Ovary (tissue), 9 donors: ENCODE measurements around the gene TRIM33. TPM values are rescaled to one million over a fixed set of nuclear protein-coding genes. Genes with fewer than 3 reads are reported as not detected.

Source experiments
- DNase-seq, 5 donors: peaks; one replicate each; pipeline ENCODE4 v3.0.0-alpha.2; 2019 to 2020
- H3K27ac ChIP-seq, 2 donors: fragments of 200-600 bp; one replicate each; pipeline versions ENCODE4 v1.5.1 to v1.8.0; 2019 to 2022
- H3K27me3 ChIP-seq: fragments of 200-600 bp; one replicate; pipeline ENCODE4 v1.8.0; 2022
- H3K36me3 ChIP-seq: fragments of 200-600 bp; sonication (generic); one replicate; pipeline ENCODE4 v1.5.1; 2019
- H3K4me1 ChIP-seq: one replicate; pipeline ENCODE4 v1.8.1; 2013; ENCODE audit warnings: mild to moderate bottlenecking, moderate library complexity; ENCODE audit not compliant: insufficient read depth
- H3K4me3 ChIP-seq: fragments of 200-600 bp; sonication (generic); one replicate; pipeline ENCODE4 v1.5.1; 2017
- H3K9me3 ChIP-seq, 2 donors: fragments of 200-600 bp in 1 of 2; sonication (generic) in 1 of 2; one replicate each; pipeline versions ENCODE4 v1.5.1 to v1.8.1; 2013 to 2019; ENCODE audit warnings: mild to moderate bottlenecking in 1 of 2, moderate library complexity in 1 of 2
- CTCF ChIP-seq, 3 donors: fragments of 450-650 bp in 2 of 3; fragments of 200-600 bp in 1 of 3; IDR thresholded peaks; one replicate each; pipeline versions ENCODE4 v1.5.1 to v1.8.0; 2016 to 2022; ENCODE audit warnings: antibody characterized with exemption in 3 of 3, mild to moderate bottlenecking in 1 of 3
- EP300 ChIP-seq: sonication (generic); formaldehyde crosslinking; IDR thresholded peaks from one replicate; pipeline ENCODE4 v1.6.1; 2017; ENCODE audit warnings: antibody characterized with exemption
- POLR2A ChIP-seq: fragments of 450-650 bp; IDR thresholded peaks from one replicate; pipeline ENCODE4 v1.6.1; 2017; ENCODE audit warnings: antibody characterized with exemption, mild to moderate bottlenecking, moderate library complexity
- WGBS, 3 donors: extraction: QIAGEN DNeasy Blood & Tissue Kit in 1 of 3; methylation state at CpG; one replicate each; pipeline versions ENCODE4 v1.1.5 to v1.1.7; 2013 to 2017; 5-methylcytosine and 5-hydroxymethylcytosine counted together
- intact Hi-C, 4 donors: fragments of 100-400 bp; cut with DNase I; formaldehyde crosslinking; loops; one replicate each; pipeline versions ENCODE4 v1.11.0 to v1.15.1; 2022 to 2023
- polyA plus RNA-seq, 2 donors: library from polyadenylated mRNA; stranded (reverse); fragments of 200-250 nt in 1 of 2; fragments of 350-450 nt in 1 of 2; fragmentation: Illumina TruSeq in 1 of 2; extraction: RNeasy Lipid Tissue Mini Kit (QIAGEN cat#74804) in 1 of 2; gene quantifications; one replicate each; pipeline ENCODE4 v1.2.3, GENCODE V29; 2013 to 2014
- total RNA-seq, 7 donors: library from RNA; depleted of rRNA in 2 of 7; stranded (reverse); fragments of >200 nt in 2 of 7; fragmentation: NEBNext Ultra II Directional in 3 of 7; extraction: Animal tissue kit (Norgen Biotek cat#: 25700) in 3 of 7; gene quantifications; one replicate each; pipeline versions ENCODE4 v1.1.0 to v1.2.4, GENCODE V29; 2016 to 2023
- donor health status: DM: no; HTN: no; CAD: no; lungs with moderate emphysema.
- donor health status: DM: no; HTN: no; CAD: no.
- donor health status: Bipolar disorder and iron deficiency.
- donor health status: DM: yes; HTN: yes; CAD: no.
- donor health status: DM: no; HTN: no; CAD: no.
- donor health status: DM: yes; HTN: yes; CAD: no.

Gene TRIM33
- total and polyA plus RNA-seq, 9 donors: 11.1 to 49.6 (median 38.3) TPM

- Histone ChIP-seq H3K36me3 (no peaks in the 10 kb centered on the region), H3K9me3 (no peaks in the 10 kb centered on the region), H3K27me3 (no peaks in the 10 kb centered on the region), H3K4me3 (no peak overlapping the region), H3K4me1 (peaks cover 9% of the 10 kb centered on the region), H3K27ac (no peak overlapping the region)
- TF ChIP-seq CTCF (IDR thresholded peaks at IDR 0.05) (no peak), POLR2A (no peak), EP300 (no peak)
- WGBS, 3 donors: 96 to 99% (median 98%) methylated on average over 1 of the region's 1 CpG
- intact Hi-C loops: no loop called here
- no peak for DNase-seq
Measured at GRCh38 chr1:114467491-114467890, 43.5 kb downstream of the TRIM33 start.

GRCh38 chr1:114466334-114467014 lies 44.5 kb downstream of the TRIM33 start:
- Histone ChIP-seq H3K27me3 (no peaks in the 10 kb centered on the region), H3K27ac (no peak overlapping the region), H3K36me3 (no peaks in the 10 kb centered on the region), H3K9me3 (no peaks in the 10 kb centered on the region), H3K4me1 (peaks cover 9% of the 10 kb centered on the region), H3K4me3 (no peak overlapping the region)
- WGBS, 3 donors: 89 to 93% (median 89%) methylated on average over 14 of the region's 14 CpGs
- intact Hi-C loops: no loop called here
- TF ChIP-seq CTCF (IDR thresholded peaks at IDR 0.05) (no peak), EP300 (no peak), POLR2A (no peak)
- no peak for DNase-seq

- no peaks in the 10 kb centered on the region for H3K9me3 ChIP-seq
- TF ChIP-seq POLR2A (no peak), CTCF (IDR thresholded peaks at IDR 0.05) (no peak), EP300 (no peak)
Measured at GRCh38 chr1:114462963-114463362, 48.0 kb downstream of the TRIM33 start.

GRCh38 chr1:114462341-114462740 lies 48.7 kb downstream of the TRIM33 start:
- Histone ChIP-seq H3K4me3 (no peak overlapping the region), H3K27ac (no peak overlapping the region), H3K27me3 (no peaks in the 10 kb centered on the region), H3K4me1 (no peaks in the 10 kb centered on the region), H3K9me3 (no peaks in the 10 kb centered on the region), H3K36me3 (no peaks in the 10 kb centered on the region)
- WGBS, 3 donors: 78 to 92% (median 92%) methylated on average over 1 of the region's 1 CpG
- intact Hi-C loops: no loop called here
- DNase-seq: no peak
- no peak for TF ChIP-seq CTCF (IDR thresholded peaks at IDR 0.05)
- TF ChIP-seq POLR2A: no peak
- TF ChIP-seq EP300: no peak

More at GRCh38 chr1:114462963-114463362, 48.0 kb downstream of the TRIM33 start:
- Histone ChIP-seq H3K27ac (no peak overlapping the region), H3K4me3 (no peak overlapping the region), H3K4me1 (peaks cover under 1% of the 10 kb centered on the region), H3K36me3 (no peaks in the 10 kb centered on the region), H3K27me3 (no peaks in the 10 kb centered on the region)
- intact Hi-C loops: no loop called here
- no peak for DNase-seq
- WGBS, 3 donors: 36 to 64% (median 60%) methylated on average over 1 of the region's 1 CpG
